ENCODE data around the gene CSH2. TPM values are rescaled to one million over a fixed set of nuclear protein-coding genes. Genes with fewer than 3 reads are reported as not detected.

The CSH2 gene
- total RNA-seq, 1 donor from 2014 or later: not detected

DNA sequence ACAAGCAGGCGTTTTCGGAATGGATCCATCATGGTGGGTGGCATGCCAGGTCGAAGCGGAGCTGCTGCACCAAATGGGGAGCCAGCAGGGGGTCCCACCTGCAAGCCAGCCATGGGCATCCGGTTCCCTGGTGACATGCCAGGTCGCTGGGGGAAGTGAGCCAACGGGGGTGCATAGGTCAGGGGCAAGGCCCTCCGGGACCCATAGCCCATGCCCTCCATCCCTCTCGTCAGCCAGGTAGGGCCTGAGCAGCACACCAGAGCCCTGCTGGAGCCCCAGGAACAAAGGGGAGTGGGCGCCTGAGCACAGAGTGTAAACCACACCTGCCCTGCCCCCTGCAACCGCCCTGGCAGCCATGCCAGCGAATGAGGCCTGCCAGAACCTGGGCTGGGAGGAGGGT, 36.0 kb downstream of the CSH2 start:
- no peak for DNase-seq (ENCODE audit: extremely low read depth, low read depth, low spot score)

DNA sequence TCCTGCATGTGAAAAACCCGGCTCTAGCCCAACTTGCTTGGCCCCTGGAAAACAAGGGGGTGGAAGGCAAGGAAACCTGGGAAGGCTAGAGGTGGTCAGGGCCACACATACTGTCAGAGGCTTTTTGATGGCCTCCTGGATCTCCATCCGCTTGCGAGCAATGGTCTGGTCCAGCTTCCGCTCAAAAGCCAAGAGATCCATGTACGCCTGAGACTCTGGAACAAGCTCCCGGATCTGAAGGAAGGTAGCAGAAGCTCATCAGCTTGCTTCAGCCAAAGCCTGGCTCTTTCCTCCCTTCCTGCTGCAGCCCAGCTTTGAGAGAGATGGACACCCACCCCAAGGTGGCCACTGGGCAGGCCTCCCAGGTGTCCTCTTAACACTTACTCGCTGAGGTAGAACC, 36.7 kb downstream of the CSH2 start:
- DNase-seq (ENCODE audit: extremely low read depth, low read depth, low spot score): no peak

DNA sequence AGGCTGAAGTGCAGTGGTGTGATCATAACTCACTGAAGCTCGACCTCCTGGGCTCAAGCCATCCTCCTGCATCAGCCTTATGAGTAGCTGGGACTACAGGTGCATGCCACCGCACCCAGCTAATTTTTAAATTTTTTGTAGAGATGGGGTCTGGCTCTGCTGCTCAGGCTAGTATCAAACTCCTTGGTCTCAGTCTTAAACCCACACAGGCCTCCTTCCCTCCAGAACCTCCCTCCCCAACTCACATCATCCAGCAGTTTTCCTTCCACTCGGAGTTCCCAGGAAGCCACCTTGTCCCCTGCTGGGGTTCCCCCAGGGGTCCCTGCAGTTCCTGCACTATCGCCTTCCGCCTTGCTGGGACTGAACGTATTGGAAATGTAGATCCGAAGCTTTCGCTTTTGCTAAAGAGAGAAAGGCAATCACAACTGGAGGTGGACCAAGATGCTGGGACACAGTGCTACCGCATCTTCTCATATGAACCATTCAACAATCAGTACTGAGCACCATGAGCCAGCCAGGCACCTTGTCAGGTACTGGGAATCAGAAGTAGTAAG, 38.2 kb downstream of the CSH2 start:
- no peak for DNase-seq (ENCODE audit: extremely low read depth, low read depth, low spot score)

DNA sequence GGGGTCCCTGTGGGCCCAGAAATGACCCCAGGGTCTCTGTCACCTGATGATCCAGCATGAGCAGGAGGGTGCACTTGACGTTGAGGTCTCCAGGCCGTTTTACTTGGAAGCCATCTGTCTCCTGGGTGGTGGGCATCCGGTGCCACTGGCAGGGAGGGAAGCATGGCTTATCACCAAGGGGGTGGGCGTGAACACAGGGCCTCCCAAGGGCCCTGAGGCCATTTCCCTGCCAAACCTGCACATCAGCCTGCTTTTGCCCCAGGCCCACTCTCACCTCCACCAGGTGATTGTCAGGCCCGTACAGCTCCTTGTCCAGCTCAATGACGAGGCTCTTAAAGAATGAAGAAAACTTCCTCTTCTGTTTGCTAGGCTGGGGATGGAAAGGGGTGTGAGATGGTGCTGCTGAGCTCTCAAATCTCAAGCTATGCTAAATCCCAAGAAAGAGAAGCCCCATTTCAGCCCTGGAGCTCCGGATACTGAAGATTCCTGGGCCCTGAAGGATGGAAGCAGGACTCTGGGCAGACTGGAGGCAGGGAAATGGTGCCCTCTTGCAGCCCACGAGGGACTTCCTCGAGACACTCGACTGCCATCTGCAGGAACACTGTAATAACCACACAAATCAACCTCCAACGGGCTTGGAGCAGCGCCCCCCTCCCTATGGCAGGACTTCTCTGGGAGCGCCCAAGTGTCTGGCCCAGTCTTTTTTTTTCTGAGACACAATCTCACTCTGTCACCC, 38.9 kb downstream of the CSH2 start:
- DNase-seq (ENCODE audit: extremely low read depth, low read depth, low spot score): no peak

DNA sequence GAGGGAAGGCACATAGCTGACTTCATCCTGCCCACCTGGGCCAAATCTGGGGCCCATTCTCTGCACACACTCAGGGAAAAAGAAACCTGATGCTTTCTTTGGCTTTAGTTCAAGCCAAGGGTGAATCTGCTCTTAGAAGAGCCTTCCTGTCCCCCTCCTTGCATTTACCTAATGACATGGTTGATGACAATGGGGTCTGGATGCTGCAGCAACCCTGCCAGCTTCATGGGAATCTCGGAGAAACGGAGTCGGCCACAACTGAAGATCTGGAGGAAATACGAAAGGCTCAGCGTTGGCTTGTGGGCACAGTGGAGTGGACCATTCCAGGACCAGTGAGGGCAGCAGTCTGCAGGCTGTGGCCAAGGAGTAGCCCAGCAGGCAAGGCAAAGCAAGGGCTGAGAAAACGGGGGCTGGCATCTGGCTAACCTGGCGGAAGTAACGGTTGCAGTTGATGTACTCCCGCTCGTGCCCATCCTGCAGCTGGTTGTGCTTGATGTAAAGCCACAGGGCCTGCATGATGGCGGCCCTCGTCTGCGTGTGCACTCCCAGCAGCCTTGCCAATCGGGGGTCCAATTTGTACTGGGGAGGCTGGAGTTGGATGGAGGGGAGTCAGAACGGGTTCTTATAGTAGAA, 39.6 kb downstream of the CSH2 start:
- no peak for DNase-seq (ENCODE audit: extremely low read depth, low read depth, low spot score)

DNA sequence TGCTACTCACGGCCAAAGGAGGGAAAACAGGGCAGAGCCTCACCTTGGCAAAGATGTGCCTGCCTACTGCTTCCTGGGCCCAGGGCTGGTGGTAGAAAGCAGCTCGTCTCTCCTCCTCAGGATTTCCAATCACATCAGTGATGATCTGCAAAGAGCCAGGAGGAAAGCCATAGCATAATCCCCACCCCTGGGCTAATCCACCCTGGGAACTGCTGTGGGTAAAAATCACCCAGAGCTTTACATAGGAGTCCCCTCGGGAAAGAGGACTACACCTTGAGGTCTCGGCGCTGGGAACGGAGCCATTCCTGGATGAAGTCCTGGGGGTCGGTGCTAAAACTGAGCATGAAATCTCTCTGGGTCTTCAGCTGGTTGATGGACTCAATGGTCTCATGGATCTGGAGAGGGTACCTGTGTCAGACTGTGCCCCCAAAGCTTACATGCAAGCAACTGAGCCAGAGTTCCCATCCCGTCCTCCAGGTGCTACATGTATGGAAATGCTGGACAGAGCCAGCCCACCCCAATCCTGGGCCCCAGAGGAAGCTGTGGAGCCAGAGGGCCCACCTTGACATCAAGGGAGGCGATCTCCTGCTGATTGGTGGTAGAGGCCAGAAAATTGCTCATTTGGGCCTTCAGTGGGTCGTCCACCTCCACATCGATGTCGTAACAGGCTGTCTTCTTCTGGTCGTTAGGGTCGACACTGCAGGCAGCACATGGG, 40.3 kb downstream of the CSH2 start:
- DNase-seq (ENCODE audit: extremely low read depth, low read depth, low spot score): no peak

DNA sequence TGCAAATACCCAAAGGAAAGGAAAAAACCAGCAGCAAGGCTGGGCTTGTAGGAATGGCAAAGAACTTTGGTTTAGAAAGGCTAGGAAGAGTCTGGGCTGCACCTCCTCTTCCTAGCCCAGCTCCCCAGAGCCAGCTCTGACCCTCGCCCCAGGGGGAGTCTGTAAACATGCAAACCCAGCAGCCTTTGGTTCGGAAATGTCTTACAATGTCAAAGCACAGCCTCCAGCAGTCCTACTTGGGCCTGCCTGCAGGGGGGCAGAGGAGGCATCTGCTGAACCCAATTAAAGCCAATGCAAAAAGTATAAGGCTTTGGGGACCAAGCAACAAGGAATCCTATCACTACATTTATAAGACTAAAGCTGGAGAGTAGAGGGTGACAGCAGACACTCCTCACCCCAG, 41.0 kb downstream of the CSH2 start:
- DNase-seq (ENCODE audit: extremely low read depth, low read depth, low spot score): no peak

DNA sequence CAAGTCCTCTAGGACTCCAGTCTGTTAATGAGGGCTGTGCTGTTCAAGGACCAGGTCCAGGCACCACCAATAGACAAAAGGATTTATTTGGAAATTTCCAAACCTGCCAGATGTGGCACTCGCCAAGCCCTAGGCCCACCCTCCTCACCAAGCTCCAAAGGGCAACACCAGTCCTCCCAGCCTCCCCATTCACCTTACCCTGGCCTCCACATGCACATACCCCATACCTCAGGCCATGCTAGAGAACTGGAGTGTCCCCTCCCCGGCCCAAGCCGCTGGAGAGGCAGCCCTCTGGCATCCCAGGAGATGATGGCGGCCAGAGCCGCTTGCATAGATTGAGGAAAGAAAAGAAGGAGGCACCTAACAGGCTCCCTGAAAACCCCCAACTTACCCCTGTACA, 41.5 kb downstream of the CSH2 start:
- DNase-seq (ENCODE audit: extremely low read depth, low read depth, low spot score): no peak

DNA sequence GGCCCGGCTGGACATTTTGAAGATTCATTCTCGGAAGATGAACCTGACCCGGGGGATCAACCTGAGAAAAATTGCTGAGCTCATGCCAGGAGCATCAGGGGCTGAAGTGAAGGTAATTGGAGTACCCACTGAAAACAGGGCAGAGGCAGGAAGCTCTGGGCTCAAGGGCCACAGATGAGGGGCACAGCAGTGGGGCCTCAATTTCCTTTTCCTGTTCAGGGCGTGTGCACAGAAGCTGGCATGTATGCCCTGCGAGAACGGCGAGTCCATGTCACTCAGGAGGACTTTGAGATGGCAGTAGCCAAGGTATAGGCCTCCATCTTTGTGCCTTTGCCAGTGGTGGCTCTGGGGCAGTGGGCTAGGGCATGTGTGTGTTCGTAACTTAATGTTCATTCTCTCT, 42.0 kb downstream of the CSH2 start:
- DNase-seq (ENCODE audit: extremely low read depth, low read depth, low spot score): no peak

DNA sequence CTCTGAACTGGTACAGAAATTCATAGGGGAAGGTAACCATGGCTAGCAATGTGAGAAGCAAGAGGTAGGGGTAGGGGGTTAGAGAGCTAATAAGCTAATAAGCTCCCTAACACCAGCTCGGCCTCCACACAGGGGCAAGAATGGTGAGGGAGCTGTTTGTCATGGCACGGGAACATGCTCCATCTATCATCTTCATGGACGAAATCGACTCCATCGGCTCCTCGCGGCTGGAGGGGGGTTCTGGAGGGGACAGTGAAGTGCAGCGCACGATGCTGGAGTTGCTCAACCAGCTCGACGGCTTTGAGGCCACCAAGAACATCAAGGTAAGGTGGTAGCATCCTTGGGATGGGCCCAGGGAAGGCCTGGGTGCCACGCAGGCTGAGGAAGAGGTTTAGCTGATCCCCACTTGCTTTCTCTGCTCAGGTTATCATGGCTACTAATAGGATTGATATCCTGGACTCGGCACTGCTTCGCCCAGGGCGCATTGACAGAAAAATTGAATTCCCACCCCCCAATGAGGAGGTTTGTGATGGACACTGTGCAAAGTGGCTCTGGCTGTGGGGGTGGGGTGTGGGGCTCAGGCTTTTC, 42.5 kb downstream of the CSH2 start:
- DNase-seq (ENCODE audit: extremely low read depth, low read depth, low spot score): no peak

DNA sequence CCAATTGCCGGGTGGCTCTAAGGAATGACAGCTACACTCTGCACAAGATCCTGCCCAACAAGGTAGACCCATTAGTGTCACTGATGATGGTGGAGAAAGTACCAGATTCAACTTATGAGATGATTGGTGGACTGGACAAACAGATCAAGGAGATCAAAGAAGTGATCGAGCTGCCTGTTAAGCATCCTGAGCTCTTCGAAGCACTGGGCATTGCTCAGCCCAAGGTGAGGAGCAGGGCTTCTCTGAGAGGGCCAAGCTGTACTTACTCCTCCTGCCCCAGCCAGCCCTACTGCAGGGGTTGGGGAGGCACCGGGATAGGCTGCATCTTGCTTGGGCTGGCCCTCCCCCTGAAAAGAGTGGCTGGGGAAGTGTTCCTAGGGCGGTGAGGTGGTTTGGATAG, 43.2 kb downstream of the CSH2 start:
- no peak for DNase-seq (ENCODE audit: extremely low read depth, low read depth, low spot score)

DNA sequence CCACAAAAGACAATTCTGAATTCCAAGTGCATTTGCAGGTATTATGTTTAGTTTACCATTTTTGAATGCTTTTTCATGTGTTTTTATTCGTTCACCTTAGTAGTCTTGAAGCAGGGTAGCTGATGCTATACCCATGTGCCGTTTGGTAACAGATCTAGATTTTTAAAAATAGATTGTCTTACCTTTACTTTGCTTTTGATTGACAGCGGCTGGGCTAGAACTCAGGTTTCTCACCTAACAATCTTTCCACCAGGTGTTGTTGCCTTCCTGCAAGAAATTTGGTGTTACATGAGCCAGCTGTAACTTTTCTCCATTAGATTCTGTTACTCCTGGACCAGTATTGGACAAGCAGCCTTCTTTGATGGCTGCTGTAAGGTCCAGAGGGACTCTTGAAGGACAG, 44.5 kb downstream of the CSH2 start:
- DNase-seq (ENCODE audit: extremely low read depth, low read depth, low spot score): no peak

DNA sequence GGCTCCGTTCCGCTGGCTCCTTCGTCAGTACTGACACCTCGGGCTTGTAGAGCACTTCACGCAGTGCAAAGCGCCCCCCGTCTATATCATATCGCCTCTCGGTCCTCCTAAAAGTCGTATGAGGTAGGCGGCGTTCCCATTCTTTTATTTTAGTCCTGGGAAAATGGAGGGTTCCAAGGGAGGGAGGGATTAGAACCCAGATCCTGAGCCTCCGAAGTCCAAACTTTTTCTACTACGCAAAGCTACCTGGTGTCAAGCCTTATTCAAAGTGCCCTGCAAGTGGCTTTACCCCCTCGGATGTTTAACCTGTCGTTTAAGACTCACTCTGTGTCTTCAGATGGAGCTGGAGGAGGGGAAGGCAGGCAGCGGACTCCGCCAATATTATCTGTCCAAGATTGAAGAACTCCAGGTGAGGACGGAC, 45.7 kb downstream of the CSH2 start:
- DNase-seq (ENCODE audit: extremely low read depth, low read depth, low spot score): no peak

DNA sequence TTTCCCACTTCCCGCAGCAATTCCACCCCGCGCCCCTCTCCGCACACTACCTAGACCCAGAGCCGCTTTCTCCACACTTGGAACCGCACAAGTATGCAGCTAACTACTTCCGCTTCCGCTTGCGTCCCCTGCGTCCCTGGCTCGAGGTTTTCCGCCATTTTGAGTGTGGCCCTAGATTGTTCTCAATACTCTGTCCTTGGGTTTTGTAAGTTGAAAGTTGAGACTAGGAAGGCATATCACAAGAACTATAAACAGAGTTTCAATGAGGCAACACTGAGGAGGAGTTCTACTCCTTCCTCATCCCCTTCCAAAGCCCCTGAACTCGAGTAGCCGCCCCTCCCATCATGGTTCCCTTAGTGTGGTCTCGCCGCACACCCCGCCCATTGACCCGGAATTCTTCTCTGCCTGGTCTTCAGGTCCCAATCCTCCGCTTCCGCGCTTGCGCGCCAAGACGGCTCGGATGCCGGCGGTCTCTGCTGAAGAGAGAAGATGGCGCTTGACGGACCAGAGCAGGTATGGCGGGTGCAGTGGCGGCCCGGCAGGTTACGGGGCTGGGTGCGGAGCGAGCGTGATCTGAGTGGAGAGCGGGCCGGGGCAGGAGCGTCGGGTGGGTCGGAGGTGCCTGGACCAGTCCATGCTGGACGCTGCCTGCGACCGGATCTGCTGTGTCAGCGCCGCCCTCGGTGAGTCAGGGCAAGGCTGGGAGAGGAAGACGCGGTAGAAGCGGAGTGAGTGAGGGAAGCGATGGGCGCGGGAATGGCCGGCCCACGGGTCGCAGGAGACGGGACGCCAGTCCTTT, 46.3 kb downstream of the CSH2 start, which contains the start of the genes FTSJ3 and PSMC5:
Gene FTSJ3 (minus strand): TSS at position 662 of the 799 bp plus-strand sequence. CDS start 761 bp downstream, outside the sequence.
Gene PSMC5 (plus strand): TSS at position 430 of the 799 bp plus-strand sequence. CDS start 60 bp downstream, at position 490.
- peak; percentile 92 for DNase-seq (ENCODE audit: extremely low read depth, low read depth, low spot score)

DNA sequence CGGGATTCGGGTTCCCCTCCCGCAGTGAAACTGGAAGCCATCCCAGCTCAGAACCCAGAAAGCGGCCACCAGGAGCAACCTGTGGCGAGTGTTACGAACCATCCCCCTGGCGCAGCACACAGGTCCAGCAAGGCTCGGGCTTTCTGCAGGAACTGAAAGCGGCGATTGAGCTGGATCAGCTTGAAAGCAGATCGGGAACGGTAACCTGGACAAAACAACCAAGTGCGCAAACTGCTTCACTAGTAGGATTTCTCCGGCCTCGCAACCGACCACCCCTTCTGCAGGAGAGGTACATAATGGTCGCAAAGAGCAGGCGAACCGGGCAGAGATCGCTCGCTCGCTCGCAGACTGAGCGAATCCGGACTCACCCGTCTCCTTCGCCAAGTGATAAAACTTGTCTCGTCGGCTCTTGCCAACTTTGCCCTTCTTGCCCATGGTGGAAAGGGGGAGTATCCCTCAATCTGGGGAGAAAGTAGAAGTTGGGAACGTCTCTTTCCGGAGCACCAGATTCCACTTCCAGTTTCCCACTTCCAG, 46.9 kb downstream of the CSH2 start:
- no peak for DNase-seq (ENCODE audit: extremely low read depth, low read depth, low spot score)

DNA sequence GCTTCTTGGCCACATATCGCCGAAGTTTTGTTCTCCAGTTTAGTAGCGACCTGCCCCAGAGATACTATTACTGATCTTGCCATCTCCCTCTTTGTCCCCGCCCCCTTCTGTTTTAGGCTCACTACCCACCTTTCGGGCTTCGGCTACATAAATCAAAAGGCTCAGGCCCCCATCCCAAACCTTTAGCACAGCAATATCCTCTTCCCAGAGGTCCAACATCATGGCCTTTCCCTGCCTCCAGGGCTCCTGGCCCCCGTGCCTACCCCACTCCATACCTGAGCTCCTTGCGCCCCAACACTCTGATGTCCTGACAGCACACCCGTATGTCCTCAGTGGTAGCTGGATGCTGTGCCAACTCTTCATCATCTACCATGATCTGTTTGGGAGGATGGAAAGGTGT, 49.1 kb downstream of the CSH2 start:
- no peak for DNase-seq (ENCODE audit: extremely low read depth, low read depth, low spot score)

DNA sequence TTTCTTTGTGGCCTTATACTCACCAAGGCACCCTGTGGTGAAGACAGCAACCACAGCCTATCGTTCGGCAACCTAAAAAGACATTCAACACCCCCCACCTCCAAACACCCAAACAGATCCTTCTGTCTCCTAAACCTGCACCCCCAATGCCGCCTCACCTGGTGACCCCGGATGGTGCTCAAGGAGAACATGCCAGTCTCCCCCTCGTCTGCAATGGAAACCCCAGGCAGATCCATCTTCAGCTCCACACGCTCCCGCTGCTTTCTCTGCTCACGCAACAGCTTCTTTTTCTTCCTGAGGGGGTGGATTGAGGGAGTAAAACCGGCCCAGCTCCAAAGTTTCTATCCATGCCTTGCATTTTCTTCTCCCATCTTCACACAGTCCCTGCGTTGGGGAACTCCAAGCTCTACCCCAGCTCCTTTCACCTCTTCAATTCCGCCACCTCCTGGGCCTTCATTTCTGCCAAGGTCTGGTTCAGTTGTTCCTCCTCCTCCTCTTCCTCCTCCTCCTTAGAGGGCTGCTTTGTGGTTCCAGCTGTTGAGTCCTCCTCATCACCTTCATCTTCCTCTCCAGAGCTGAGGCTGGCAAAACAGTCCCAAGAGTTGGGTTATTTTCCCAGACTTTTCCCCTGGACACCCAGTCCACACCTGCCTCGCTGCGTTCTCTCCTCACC, 49.7 kb downstream of the CSH2 start:
- DNase-seq (ENCODE audit: extremely low read depth, low read depth, low spot score): no peak

DNA sequence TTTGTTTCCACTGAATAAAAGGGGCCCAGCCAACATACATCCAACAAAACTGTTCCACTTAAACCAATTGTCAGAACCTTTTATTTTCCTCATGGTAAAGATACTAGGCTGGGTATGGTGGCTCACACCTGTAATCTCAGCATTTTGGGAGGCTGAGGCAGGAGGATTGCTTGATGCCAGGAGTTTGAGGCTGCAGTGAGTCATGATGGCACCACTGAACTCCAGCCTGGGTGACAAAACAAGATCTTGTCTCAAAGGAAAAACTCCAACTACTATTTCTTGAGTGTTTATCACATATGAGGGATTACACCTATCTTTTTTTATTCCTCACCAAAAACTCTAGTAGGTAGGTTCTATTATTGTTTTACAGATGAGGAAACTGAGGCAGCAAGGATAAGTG, 50.9 kb downstream of the CSH2 start:
- DNase-seq (ENCODE audit: extremely low read depth, low read depth, low spot score): no peak
